Transverse colon (tissue), 4 donors: ENCODE results near the gene DIS3L2.
"Not testable (repeated sequence)": the region's sequence is repeated elsewhere in the genome, so short reads cannot be mapped to it uniquely, and the experiment has no call there.

Experiments used
- CTCF ChIP-seq, 5 experiments: fragments of 200-600 bp in 3 of 5; fragments of 450-650 bp in 2 of 5; sonication (generic) in 3 of 5; IDR thresholded peaks; 1 replicate in 2 of 5; 2 replicates in 3 of 5; pipeline ENCODE4 v1.5.1; 2016 to 2017; ENCODE audit warnings: antibody characterized with exemption in 5 of 5, inconsistent platforms in 3 of 5, mild to moderate bottlenecking in 2 of 5, moderate library complexity in 1 of 5
- POLR2A ChIP-seq: fragments of 450-650 bp; IDR thresholded peaks from one replicate; pipeline ENCODE4 v1.6.1; 2016; ENCODE audit warnings: antibody characterized with exemption, mild to moderate bottlenecking, moderate library complexity
- POLR2AphosphoS5 ChIP-seq, 3 donors: sonication (generic); formaldehyde crosslinking; IDR thresholded peaks; one replicate each; pipeline ENCODE4 v1.6.1; 2016; ENCODE audit warnings: antibody characterized with exemption in 3 of 3

GRCh38 chr2:231947112-231947511 is 14.4 kb upstream of the DIS3L2 start:
- TF ChIP-seq CTCF (IDR thresholded peaks at IDR 0.05); POLR2AphosphoS5 (IDR thresholded peaks at IDR 0.05); POLR2A: not testable (repeated sequence)
